ENCODE data around the gene GRN.

The GRN gene

DNA sequence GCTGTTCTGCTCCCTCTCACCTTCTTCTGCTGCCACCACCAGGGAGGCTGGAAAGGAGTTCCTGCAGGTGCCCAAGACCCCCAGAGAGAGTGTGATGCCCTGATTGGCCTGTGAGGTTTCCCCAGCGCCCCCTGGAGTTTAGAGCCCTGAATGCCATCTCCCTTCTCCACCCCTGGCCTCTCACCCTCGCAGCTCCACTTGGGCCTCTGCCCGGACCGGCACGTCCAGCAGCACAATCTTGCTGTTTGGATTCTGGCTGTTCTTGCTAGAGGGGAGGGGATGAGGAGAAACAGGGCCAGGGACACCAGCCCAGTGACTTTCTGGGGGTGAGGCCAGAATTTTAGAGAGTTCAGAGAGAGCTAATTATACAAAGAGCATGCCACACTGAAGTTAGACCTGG, 31.0 kb downstream of the GRN start:
- H3K9me3 Mint-ChIP-seq = no peaks in the 10 kb centered on the region
- H3K4me1 Mint-ChIP-seq = peaks cover 4% of the 10 kb centered on the region
- no peaks in the 10 kb centered on the region for H3K36me3 Mint-ChIP-seq (ENCODE audit: low read depth)
- TF ChIP-seq, protein P1, sequence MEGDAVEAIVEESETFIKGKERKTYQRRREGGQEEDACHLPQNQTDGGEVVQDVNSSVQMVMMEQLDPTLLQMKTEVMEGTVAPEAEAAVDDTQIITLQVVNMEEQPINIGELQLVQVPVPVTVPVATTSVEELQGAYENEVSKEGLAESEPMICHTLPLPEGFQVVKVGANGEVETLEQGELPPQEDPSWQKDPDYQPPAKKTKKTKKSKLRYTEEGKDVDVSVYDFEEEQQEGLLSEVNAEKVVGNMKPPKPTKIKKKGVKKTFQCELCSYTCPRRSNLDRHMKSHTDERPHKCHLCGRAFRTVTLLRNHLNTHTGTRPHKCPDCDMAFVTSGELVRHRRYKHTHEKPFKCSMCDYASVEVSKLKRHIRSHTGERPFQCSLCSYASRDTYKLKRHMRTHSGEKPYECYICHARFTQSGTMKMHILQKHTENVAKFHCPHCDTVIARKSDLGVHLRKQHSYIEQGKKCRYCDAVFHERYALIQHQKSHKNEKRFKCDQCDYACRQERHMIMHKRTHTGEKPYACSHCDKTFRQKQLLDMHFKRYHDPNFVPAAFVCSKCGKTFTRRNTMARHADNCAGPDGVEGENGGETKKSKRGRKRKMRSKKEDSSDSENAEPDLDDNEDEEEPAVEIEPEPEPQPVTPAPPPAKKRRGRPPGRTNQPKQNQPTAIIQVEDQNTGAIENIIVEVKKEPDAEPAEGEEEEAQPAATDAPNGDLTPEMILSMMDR (IDR thresholded peaks at IDR 0.05; ENCODE audit: unreplicated experiment in 3 of 3) = peak in 2 of 3 experiments; percentile 29 to 48
- H3K27me3 Mint-ChIP-seq (ENCODE audit: low read depth) = peaks cover 22% of the 10 kb centered on the region
- no peak overlapping the region for H3K4me3 Mint-ChIP-seq
- H3K27ac Mint-ChIP-seq = no peak overlapping the region

DNA sequence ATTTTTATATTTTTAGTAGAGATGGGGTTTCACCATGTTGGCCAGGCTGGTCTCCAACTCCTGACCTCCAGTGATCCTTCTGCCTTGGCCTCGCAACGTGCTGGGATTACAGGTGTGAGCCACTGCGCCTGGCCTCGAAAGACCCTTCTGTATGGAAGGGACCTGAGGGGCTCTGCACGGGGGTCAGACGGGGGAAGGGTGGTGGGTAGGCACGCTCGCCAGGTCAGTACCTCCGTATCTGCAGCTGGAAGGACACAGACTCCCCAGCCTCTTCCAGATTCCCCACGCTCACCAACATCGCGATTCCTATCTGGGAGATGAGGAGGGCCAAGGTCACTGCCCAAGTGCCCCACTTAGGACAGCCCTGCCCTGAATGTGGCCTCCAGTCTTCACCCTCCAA, 31.7 kb downstream of the GRN start:
- no peaks in the 10 kb centered on the region for H3K36me3 Mint-ChIP-seq (ENCODE audit: low read depth)
- H3K27me3 Mint-ChIP-seq (ENCODE audit: low read depth) = peaks cover 20% of the 10 kb centered on the region
- no peak overlapping the region for H3K27ac Mint-ChIP-seq
- H3K4me3 Mint-ChIP-seq = no peak overlapping the region
- TF ChIP-seq, protein P1 (IDR thresholded peaks at IDR 0.05; ENCODE audit: unreplicated experiment in 3 of 3) = no peak
- peaks cover 4% of the 10 kb centered on the region for H3K4me1 Mint-ChIP-seq
- H3K9me3 Mint-ChIP-seq = no peaks in the 10 kb centered on the region

DNA sequence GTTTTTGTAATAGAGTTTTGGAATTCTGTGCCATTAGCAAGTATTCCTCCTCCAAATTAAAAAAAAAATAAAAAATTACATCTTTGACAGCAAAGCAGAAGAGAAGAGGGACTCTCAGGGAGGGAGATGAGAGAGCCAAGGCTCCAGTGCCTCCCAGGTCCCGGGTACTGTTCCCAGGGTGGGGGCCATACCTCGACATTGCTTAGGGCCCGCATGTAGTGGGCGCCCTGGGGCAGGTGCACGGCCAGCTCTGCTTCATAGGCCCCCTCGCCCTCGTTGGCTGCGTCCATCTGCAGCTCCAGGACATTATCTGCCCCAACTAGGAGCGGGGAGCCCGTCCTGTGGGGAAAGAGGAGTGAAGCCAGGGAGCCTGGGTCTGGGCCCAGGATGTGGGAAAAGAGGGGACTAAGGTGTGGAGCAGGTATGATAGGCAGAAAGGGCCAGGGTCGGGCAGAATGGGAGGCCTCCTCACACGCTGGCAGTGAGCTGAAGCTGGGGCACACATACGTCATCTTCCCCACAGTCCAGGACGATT, 33.1 kb downstream of the GRN start:
- Mint-ChIP-seq H3K27me3 (ENCODE audit: low read depth) (peaks cover 19% of the 10 kb centered on the region), H3K4me3 (no peak overlapping the region), H3K9me3 (no peaks in the 10 kb centered on the region), H3K36me3 (ENCODE audit: low read depth) (no peaks in the 10 kb centered on the region), H3K4me1 (peaks cover 4% of the 10 kb centered on the region), H3K27ac (no peak overlapping the region)
- TF ChIP-seq, protein P1 (IDR thresholded peaks at IDR 0.05; ENCODE audit: unreplicated experiment in 3 of 3) = no peak

DNA sequence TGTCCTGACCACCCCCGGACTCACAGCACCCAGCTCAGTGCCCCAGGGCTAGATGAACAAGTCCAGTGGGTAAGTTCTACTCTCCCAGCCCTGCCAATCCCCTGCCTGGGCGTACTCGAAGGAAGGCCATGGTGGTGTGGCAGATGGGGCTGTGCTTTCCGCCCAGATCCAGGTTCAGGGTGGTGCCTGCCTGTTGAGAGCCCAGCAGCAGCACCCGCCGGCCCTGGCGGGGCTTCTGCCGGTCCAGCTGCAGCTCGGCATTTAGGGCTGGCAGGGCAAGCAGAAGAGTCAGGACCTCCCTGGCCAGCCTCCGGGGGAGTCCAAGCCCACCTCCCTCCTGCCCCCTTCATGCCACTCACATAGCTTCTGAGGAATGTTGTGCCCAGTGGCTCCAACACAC, 34.8 kb downstream of the GRN start:
- peaks cover 4% of the 10 kb centered on the region for H3K4me1 Mint-ChIP-seq
- H3K27ac Mint-ChIP-seq = no peak overlapping the region
- no peak overlapping the region for H3K4me3 Mint-ChIP-seq
- TF ChIP-seq, protein P1 (IDR thresholded peaks at IDR 0.05; ENCODE audit: unreplicated experiment in 3 of 3) = no peak
- peaks cover 29% of the 10 kb centered on the region for H3K27me3 Mint-ChIP-seq (ENCODE audit: low read depth)
- H3K9me3 Mint-ChIP-seq = no peaks in the 10 kb centered on the region
- H3K36me3 Mint-ChIP-seq (ENCODE audit: low read depth) = no peaks in the 10 kb centered on the region

DNA sequence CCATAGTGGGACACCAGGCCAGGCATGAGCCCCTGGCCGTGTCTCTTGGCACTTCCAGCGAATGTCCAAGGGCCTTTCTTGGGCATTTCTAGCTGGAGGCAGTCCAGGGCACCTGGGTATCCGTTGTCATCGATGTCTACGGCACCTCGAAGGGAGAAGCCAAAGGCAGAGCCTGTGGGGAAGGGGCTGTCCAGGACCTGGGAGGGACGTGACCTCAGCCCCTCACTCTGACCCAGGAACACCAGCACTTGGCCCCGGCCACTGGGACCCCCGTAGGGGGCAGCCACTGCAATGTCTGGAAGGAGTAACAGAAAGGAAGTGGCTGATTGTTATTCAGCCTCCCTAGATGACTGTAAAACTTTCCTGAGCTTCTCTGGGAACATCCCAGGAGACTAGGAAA, 35.7 kb downstream of the GRN start:
- H3K36me3 Mint-ChIP-seq (ENCODE audit: low read depth) = no peaks in the 10 kb centered on the region
- H3K27ac Mint-ChIP-seq = no peak overlapping the region

DNA sequence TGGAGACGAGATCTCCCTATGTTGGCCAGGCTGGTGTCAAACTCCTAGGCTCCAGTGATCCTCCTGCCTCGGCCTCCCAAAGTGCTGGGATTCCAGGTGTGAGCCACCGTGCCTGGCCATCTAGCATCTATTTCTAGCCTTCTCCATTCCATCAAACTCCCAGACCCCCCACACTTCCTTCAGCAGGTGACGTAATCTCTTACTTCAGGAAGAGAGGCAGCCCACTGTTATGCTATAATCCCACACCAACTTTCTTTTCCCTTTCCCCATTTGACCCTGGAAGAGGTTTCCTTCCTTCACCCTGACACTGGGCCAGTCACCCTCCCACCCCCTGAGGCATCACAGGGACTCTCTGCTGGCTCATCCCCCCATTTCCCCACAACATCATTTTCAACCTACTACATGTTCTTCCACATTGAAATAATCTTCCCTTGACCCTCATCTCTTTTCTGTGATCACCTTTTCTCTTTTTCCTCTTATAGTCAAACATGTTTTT, 36.8 kb downstream of the GRN start:
- Mint-ChIP-seq H3K36me3 (ENCODE audit: low read depth) (no peaks in the 10 kb centered on the region), H3K4me3 (no peak overlapping the region), H3K27me3 (ENCODE audit: low read depth) (peaks cover 33% of the 10 kb centered on the region), H3K9me3 (no peaks in the 10 kb centered on the region), H3K27ac (no peak overlapping the region), H3K4me1 (peaks cover 4% of the 10 kb centered on the region)
- TF ChIP-seq, protein P1 (IDR thresholded peaks at IDR 0.05; ENCODE audit: unreplicated experiment in 3 of 3) = no peak

More for the DNA sequence above, 35.7 kb downstream of the GRN start:
- H3K4me1 Mint-ChIP-seq = peaks cover 4% of the 10 kb centered on the region
- no peaks in the 10 kb centered on the region for H3K9me3 Mint-ChIP-seq
- TF ChIP-seq, protein P1 (IDR thresholded peaks at IDR 0.05; ENCODE audit: unreplicated experiment in 3 of 3) = no peak
- peaks cover 29% of the 10 kb centered on the region for H3K27me3 Mint-ChIP-seq (ENCODE audit: low read depth)
- no peak overlapping the region for H3K4me3 Mint-ChIP-seq

Measured in nephron (organoid).